HG02678 (cell line): Measurements from ENCODE around the gene CDK2AP2.

Source experiments
- ATAC-seq: cut with Tn5 transposase; IDR thresholded peaks from one replicate; pipeline ENCODE4 v1.9.1; 2021; ENCODE audit warnings: mild to moderate bottlenecking, moderate library complexity; ENCODE audit not compliant: unreplicated experiment

The CDK2AP2 gene

GRCh38 chr11:67504005-67504949 lies 3.7 kb downstream of the CDK2AP2 start:
- no peak for ATAC-seq

GRCh38 chr11:67503119-67504004 lies 4.6 kb downstream of the CDK2AP2 start:
- ATAC-seq, result no peak

- ATAC-seq, result no peak
Measured at GRCh38 chr11:67502328-67502979, 5.5 kb downstream of the CDK2AP2 start.

- ATAC-seq, result no peak
Measured at GRCh38 chr11:67501854-67502253, 6.1 kb downstream of the CDK2AP2 start.

GRCh38 chr11:67500831-67501715 lies 6.9 kb downstream of the CDK2AP2 start:
- ATAC-seq, result no peak

GRCh38 chr11:67500484-67500821 lies 7.5 kb downstream of the CDK2AP2 start:
- ATAC-seq, result no peak

- no peak for ATAC-seq
Measured at GRCh38 chr11:67499808-67500483, 8.0 kb downstream of the CDK2AP2 start.

- ATAC-seq, result no peak
Measured at GRCh38 chr11:67498544-67498972, 9.4 kb downstream of the CDK2AP2 start.

- ATAC-seq, result no peak
Measured at GRCh38 chr11:67497656-67498291, 10.2 kb downstream of the CDK2AP2 start.

- no peak for ATAC-seq
Measured at GRCh38 chr11:67496113-67496512, 11.8 kb downstream of the CDK2AP2 start.

GRCh38 chr11:67495234-67496005 lies 12.5 kb downstream of the CDK2AP2 start:
- ATAC-seq, result no peak

- no peak for ATAC-seq
Measured at GRCh38 chr11:67494371-67495233, 13.4 kb downstream of the CDK2AP2 start.

- no peak for ATAC-seq
Measured at GRCh38 chr11:67493548-67494370, 14.2 kb downstream of the CDK2AP2 start.

- ATAC-seq, result no peak
Measured at GRCh38 chr11:67492801-67493547, 15.0 kb downstream of the CDK2AP2 start.

- ATAC-seq, result no peak
Measured at GRCh38 chr11:67492069-67492727, 15.8 kb downstream of the CDK2AP2 start.
